Transverse colon (tissue), 4 donors: Measurements from ENCODE around the gene UBASH3B. TPM values are rescaled to one million over a fixed set of nuclear protein-coding genes. Genes with fewer than 3 reads are reported as not detected.

Experiments
- DNase-seq: peaks from one replicate; pipeline ENCODE4 v3.0.0-alpha.2; 2019
- H3K27ac ChIP-seq, 4 donors: fragments of 200-600 bp; sonication (generic); 2 replicates each; pipeline ENCODE4 v1.5.1; 2016 to 2018; ENCODE audit warnings: inconsistent platforms in 4 of 4
- H3K27me3 ChIP-seq: fragments of 200-600 bp; sonication (generic); 2 replicates; pipeline ENCODE4 v1.5.1; 2017; ENCODE audit warnings: inconsistent platforms
- H3K36me3 ChIP-seq, 4 donors: fragments of 200-600 bp; sonication (generic); 2 replicates each; pipeline ENCODE4 v1.5.1; 2017 to 2019; ENCODE audit warnings: inconsistent platforms in 4 of 4
- H3K4me1 ChIP-seq, 4 donors: fragments of 200-600 bp; sonication (generic); 2 replicates each; pipeline ENCODE4 v1.5.1; 2017 to 2020; ENCODE audit warnings: inconsistent platforms in 4 of 4
- H3K4me3 ChIP-seq, 4 donors: fragments of 200-600 bp; sonication (generic); 1 replicate in 1 of 4; 2 replicates in 3 of 4; pipeline versions ENCODE4 v1.5.1 to v1.6.1; 2017 to 2019; ENCODE audit warnings: inconsistent platforms in 4 of 4
- H3K9me3 ChIP-seq, 2 donors: fragments of 200-600 bp; sonication (generic); 2 replicates each; pipeline ENCODE4 v1.5.1; 2017 to 2019; ENCODE audit warnings: inconsistent platforms in 2 of 2
- EP300 ChIP-seq: sonication (generic); formaldehyde crosslinking; IDR thresholded peaks from one replicate; pipeline ENCODE4 v1.6.1; 2017; ENCODE audit warnings: antibody characterized with exemption, low read depth
- POLR2A ChIP-seq: fragments of 450-650 bp; IDR thresholded peaks from one replicate; pipeline ENCODE4 v1.6.1; 2016; ENCODE audit warnings: antibody characterized with exemption, mild to moderate bottlenecking, moderate library complexity
- POLR2AphosphoS5 ChIP-seq, 3 donors: sonication (generic); formaldehyde crosslinking; IDR thresholded peaks; one replicate each; pipeline ENCODE4 v1.6.1; 2016; ENCODE audit warnings: antibody characterized with exemption in 3 of 3
- WGBS, 2 donors: methylation state at CpG; one replicate each; pipeline ENCODE4 v1.1.5; 2018; ENCODE audit warnings: low coverage in 1 of 2; 5-methylcytosine and 5-hydroxymethylcytosine counted together
- in situ Hi-C, 4 donors: fragments of 200-750 bp; cut with MboI; loops; one replicate each; pipeline versions ENCODE4 v1.15.0 to v1.15.1; 2017; ENCODE audit warnings: low sequenced_read_pairs in 3 of 4, low pct_ligation_motif_present in 1 of 4, low pct_unique_long_range_greater_than_20kb in 1 of 4
- intact Hi-C: fragments of 100-400 bp; cut with DNase I; formaldehyde crosslinking; loops from one replicate; pipeline ENCODE4 v1.15.1; 2023; ENCODE audit warnings: low total_unique reads
- total RNA-seq, 4 donors: library from RNA; depleted of rRNA; stranded (reverse); fragments of >200 nt; gene quantifications; one replicate each; pipeline ENCODE4 v1.1.0, GENCODE V29; 2016
- TF ChIP-seq, protein P1 (sequence below), 5 experiments: fragments of 200-600 bp in 3 of 5; fragments of 450-650 bp in 2 of 5; sonication (generic) in 3 of 5; IDR thresholded peaks; 1 replicate in 2 of 5; 2 replicates in 3 of 5; pipeline ENCODE4 v1.5.1; 2016 to 2017; ENCODE audit warnings: antibody characterized with exemption in 5 of 5, inconsistent platforms in 3 of 5, mild to moderate bottlenecking in 2 of 5, moderate library complexity in 1 of 5

The UBASH3B gene
- total RNA-seq, 4 donors from 2014 or later: 2.0 to 101 (median 17.0) TPM

DNA sequence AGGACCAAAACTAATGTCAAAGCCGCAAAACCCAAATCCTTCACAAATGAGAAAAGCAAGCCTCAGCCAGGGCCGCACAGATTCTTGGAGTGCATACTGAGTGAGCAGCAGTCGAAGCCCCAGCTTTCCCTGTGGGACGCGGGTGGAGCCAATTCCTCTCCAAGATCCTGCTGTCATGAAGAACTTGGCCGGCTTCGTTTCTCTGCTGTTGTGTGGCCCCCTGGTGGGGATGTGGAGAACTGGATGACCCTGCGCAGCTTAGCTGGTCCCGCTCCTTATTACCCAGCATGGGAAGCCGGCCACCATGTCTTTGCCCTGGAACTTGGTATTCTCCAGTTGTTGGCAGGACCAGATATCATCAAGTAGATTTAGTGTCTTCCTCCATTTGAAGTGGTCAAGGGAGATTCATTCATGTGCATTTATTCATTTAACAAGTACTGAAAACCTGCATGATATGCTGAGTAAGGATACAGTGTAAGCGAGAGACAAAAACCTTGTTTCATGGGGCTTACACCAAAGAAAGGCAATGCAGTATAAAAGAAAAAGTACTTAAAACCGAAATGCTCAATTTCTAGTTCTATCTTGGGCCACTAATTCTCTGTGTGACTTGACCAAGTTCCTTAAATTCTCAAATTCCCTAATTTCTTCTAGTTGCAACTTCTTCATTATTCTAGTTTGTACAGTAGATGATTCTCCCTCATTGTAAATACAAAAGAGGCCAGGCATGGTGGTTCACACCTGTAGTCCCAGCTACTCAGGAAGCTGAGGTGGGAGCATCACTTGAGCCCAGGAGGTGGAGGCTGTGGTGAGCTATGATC, 126.1 kb downstream of the UBASH3B start:
- Histone ChIP-seq H3K4me3 (no peak overlapping the region), H3K27ac (no peak overlapping the region), H3K4me1 (peaks cover 0 to 6% (median 0%) of the 10 kb centered on the region in 4 donors), H3K27me3 (no peaks in the 10 kb centered on the region), H3K36me3 (no peaks in the 10 kb centered on the region), H3K9me3 (no peaks in the 10 kb centered on the region)
- intact Hi-C loops (loop anchor here (2.0 kb wide), 1 partner anchor 65 kb away; no protein-coding TSS in a partner anchor), in situ Hi-C loops (loop anchor here in 3 of 4 donors (5.0 to 10.0 kb wide), 2 partner anchors 149 to 157 kb away; no protein-coding TSS in a partner anchor)
- peak; percentile 85 for DNase-seq
- TF ChIP-seq, protein P1, sequence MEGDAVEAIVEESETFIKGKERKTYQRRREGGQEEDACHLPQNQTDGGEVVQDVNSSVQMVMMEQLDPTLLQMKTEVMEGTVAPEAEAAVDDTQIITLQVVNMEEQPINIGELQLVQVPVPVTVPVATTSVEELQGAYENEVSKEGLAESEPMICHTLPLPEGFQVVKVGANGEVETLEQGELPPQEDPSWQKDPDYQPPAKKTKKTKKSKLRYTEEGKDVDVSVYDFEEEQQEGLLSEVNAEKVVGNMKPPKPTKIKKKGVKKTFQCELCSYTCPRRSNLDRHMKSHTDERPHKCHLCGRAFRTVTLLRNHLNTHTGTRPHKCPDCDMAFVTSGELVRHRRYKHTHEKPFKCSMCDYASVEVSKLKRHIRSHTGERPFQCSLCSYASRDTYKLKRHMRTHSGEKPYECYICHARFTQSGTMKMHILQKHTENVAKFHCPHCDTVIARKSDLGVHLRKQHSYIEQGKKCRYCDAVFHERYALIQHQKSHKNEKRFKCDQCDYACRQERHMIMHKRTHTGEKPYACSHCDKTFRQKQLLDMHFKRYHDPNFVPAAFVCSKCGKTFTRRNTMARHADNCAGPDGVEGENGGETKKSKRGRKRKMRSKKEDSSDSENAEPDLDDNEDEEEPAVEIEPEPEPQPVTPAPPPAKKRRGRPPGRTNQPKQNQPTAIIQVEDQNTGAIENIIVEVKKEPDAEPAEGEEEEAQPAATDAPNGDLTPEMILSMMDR (IDR thresholded peaks at IDR 0.05): peak; percentile 89 to 91 (median 89)
- TF ChIP-seq POLR2AphosphoS5 (IDR thresholded peaks at IDR 0.05): no peak
- TF ChIP-seq POLR2A: no peak
- no peak for TF ChIP-seq EP300
- 22 to 47% methylated on average over 4 to 12 of the region's 12 CpGs for WGBS, 2 donors

DNA sequence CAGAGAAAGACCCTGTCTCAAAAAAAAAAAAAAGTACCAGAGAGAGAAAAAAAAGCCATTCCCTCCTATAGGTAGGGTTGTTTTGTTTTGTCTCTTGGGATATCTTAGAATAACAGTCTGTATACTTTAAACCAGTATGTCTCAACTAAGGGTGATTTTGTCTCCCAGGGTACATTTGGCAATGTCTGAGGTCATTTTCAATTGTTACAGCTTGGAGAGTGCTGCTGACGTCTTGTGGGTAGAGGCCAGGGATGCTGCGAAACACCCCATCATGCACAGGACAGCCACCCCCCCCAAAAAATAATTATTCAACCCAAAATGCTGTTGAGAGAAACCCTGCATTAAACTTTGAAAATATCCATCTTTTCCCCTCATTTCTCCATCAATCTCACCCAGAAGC, 126.7 kb downstream of the UBASH3B start:
- 92% methylated on average over 2 of the region's 2 CpGs; no CpG with 5 or more reads in 1 of the 2 donors for WGBS, 2 donors
- no peak overlapping the region for H3K27ac ChIP-seq
- no peaks in the 10 kb centered on the region for H3K27me3 ChIP-seq
- H3K4me1 ChIP-seq: peaks cover 0 to 6% (median 0%) of the 10 kb centered on the region in 4 donors
- in situ Hi-C loops (loop anchor here in 3 of 4 donors (5.0 to 10.0 kb wide), 2 partner anchors 150 to 157 kb away; no protein-coding TSS in a partner anchor), intact Hi-C loops (loop anchor here (2.0 kb wide), 1 partner anchor 65 kb away; no protein-coding TSS in a partner anchor)
- DNase-seq: no peak
- H3K9me3 ChIP-seq: no peaks in the 10 kb centered on the region
- no peaks in the 10 kb centered on the region for H3K36me3 ChIP-seq
- TF ChIP-seq POLR2A (no peak), EP300 (no peak), POLR2AphosphoS5 (IDR thresholded peaks at IDR 0.05) (no peak)
- TF ChIP-seq, protein P1 (IDR thresholded peaks at IDR 0.05): no peak
- no peak overlapping the region for H3K4me3 ChIP-seq

DNA sequence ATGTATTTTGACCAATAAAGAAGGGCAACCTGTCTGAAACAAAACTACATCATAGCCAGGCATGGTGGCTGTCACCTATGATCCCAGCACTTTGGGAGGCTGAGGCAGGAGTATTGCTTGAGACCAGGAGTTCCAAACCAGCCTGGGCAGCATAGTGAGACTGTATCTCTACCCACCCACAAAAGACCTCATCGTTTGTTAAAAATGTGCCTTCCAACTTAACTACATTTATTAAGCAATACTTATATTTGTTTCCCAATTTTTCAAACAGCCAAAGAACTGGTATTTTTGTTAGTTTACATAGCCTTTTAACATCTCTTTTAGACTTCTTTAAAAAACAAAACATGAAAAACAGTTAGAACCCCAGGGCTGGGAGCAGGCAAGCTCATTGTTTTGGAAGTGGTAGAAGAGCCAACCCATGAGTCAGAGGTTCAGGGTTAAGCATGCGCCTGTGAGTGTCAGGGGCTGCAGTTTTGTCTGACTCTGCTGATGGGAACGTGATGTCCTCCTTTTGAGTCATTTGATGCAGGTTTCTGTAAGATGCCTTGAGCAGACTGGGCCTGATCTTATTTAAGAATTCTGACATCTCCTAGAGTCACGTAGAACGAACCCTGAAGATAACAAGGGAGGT, 128.9 kb downstream of the UBASH3B start:
- no peak for DNase-seq
- no peaks in the 10 kb centered on the region for H3K36me3 ChIP-seq
- 81 to 83% methylated on average over 3 to 5 of the region's 5 CpGs for WGBS, 2 donors
- no peaks in the 10 kb centered on the region for H3K27me3 ChIP-seq
- peak overlapping the region in 1 of 4 donors; percentile 24 for H3K27ac ChIP-seq
- TF ChIP-seq POLR2A (no peak), POLR2AphosphoS5 (IDR thresholded peaks at IDR 0.05) (no peak), EP300 (no peak)
- TF ChIP-seq, protein P1 (IDR thresholded peaks at IDR 0.05): no peak
- no peaks in the 10 kb centered on the region for H3K9me3 ChIP-seq
- intact Hi-C loops (no loop called here), in situ Hi-C loops (loop anchor here in 3 of 4 donors (5.0 to 10.0 kb wide), 2 partner anchors 152 to 160 kb away; no protein-coding TSS in a partner anchor)
- H3K4me3 ChIP-seq: no peak overlapping the region
- H3K4me1 ChIP-seq: peaks cover 0 to 6% (median 0%) of the 10 kb centered on the region in 4 donors

DNA sequence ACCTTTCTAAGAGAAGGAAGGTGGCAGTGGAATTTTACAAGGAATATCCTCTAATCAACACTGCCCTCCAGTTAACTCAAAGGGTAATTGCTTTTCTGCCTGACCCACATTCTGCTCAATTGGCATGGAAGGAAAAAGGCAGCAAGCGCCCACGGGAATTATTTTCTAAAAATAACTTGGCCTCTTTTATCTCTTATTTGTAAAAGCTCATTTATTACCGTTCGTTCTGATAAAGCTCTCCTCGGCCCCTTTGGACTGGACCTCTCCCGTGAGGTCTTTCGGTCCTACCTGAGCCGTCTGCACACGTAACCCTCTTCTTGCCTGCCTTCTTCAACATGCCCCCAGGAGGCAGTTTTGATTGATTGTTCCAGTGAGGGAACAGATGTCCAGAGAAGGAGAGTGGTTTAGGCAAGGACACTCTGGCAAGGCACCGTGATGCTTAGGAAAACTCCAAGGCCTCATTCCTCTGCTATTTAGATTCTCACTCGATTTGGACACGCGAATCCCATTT, 129.6 kb downstream of the UBASH3B start:
- Histone ChIP-seq H3K27ac (peak overlapping the region in 1 of 4 donors; percentile 24), H3K36me3 (no peaks in the 10 kb centered on the region), H3K9me3 (no peaks in the 10 kb centered on the region), H3K4me1 (peaks cover 0 to 6% (median 0%) of the 10 kb centered on the region in 4 donors), H3K4me3 (no peak overlapping the region), H3K27me3 (no peaks in the 10 kb centered on the region)
- 79 to 86% methylated on average over 12 to 13 of the region's 13 CpGs for WGBS, 2 donors
- TF ChIP-seq EP300: no peak
- intact Hi-C loops (no loop called here), in situ Hi-C loops (loop anchor here in 1 of 4 donors (10.0 kb wide), 1 partner anchor 160 kb away; no protein-coding TSS in a partner anchor)
- no peak for DNase-seq
